ACC112 (cell line): ENCODE data around the gene SEMA6B.
A peak's percentile ranks its signal among the peaks of the same experiment; 100 is the strongest.
"Not testable (repeated sequence)": the region's sequence is repeated elsewhere in the genome, so short reads cannot be mapped to it uniquely, and the experiment has no call there.

Experiments
- H2AFZ ChIP-seq: fragments of 200-600 bp; sonication (generic); one replicate; pipeline ENCODE4 v1.6.0; 2017; ENCODE audit warnings: antibody characterized with exemption, low read length; ENCODE audit not compliant: unreplicated experiment
- H3K27ac ChIP-seq: fragments of 200-600 bp; sonication (generic); 2 replicates; pipeline ENCODE4 v1.5.1; 2014; ENCODE audit warnings: low read depth, mild to moderate bottlenecking, antibody characterized with exemption, low read length, moderate library complexity
- H3K27me3 ChIP-seq: fragments of 200-600 bp; sonication (generic); 2 replicates; pipeline ENCODE4 v1.6.1; 2014; ENCODE audit warnings: mild to moderate bottlenecking, antibody characterized with exemption, low read length, moderate library complexity, mixed read lengths; ENCODE audit not compliant: insufficient read depth
- H3K36me3 ChIP-seq: fragments of 200-600 bp; sonication (generic); 2 replicates; pipeline ENCODE4 v1.6.1; 2016; ENCODE audit warnings: mild to moderate bottlenecking, antibody characterized with exemption, low read length, moderate library complexity, mixed read lengths; ENCODE audit not compliant: insufficient read depth
- H3K4me1 ChIP-seq: fragments of 200-600 bp; sonication (generic); one replicate; pipeline ENCODE4 v1.6.1; 2016; ENCODE audit warnings: low read length, mixed read lengths; ENCODE audit not compliant: insufficient read depth, unreplicated experiment, control insufficient read depth
- H3K4me3 ChIP-seq: fragments of 200-600 bp; sonication (generic); 2 replicates; pipeline ENCODE4 v1.5.1; 2014; ENCODE audit warnings: mild to moderate bottlenecking, low read depth, low read length
- H3K79me2 ChIP-seq: fragments of 200-600 bp; sonication (generic); one replicate; pipeline ENCODE4 v1.6.0; 2016; ENCODE audit warnings: low read length; ENCODE audit not compliant: control insufficient read depth, unreplicated experiment, insufficient read depth

The SEMA6B gene

GRCh38 chr19:4597278-4597974 is 37.9 kb upstream of the SEMA6B start:
- H3K4me1 ChIP-seq = peaks cover 4% of the 10 kb centered on the region
- no peak overlapping the region for H3K27ac ChIP-seq
- H2AFZ ChIP-seq = no peak overlapping the region
- peaks cover 14% of the 10 kb centered on the region; the same call in 1 of the 2 replicates for H3K27me3 ChIP-seq
- H3K4me3 ChIP-seq = peak overlapping the region; percentile 47; the same call in 1 of the 2 replicates
- H3K36me3 ChIP-seq = no peaks in the 10 kb centered on the region
- H3K79me2 ChIP-seq = no peaks in the 10 kb centered on the region

- Histone ChIP-seq H3K4me1 (peaks cover 4% of the 10 kb centered on the region), H3K79me2 (no peaks in the 10 kb centered on the region), H3K4me3 (no peak overlapping the region), H3K36me3 (no peaks in the 10 kb centered on the region), H3K27me3 (peaks cover 14% of the 10 kb centered on the region; the same call in 1 of the 2 replicates), H3K27ac (no peak overlapping the region), H2AFZ (no peak overlapping the region)
Measured at GRCh38 chr19:4596033-4596904, 36.8 kb upstream of the SEMA6B start.

- H3K79me2 ChIP-seq, H3K27ac ChIP-seq, H3K4me1 ChIP-seq, H3K4me3 ChIP-seq, H2AFZ ChIP-seq, H3K36me3 ChIP-seq: not testable (repeated sequence)
- peaks cover 14% of the 10 kb centered on the region; the same call in 1 of the 2 replicates for H3K27me3 ChIP-seq
Measured at GRCh38 chr19:4595158-4595557, 35.7 kb upstream of the SEMA6B start.

- H3K4me3 ChIP-seq = no peak overlapping the region
- no peak overlapping the region for H2AFZ ChIP-seq
- no peaks in the 10 kb centered on the region for H3K79me2 ChIP-seq
- no peak overlapping the region for H3K27ac ChIP-seq
- peaks cover 4% of the 10 kb centered on the region for H3K4me1 ChIP-seq
- H3K36me3 ChIP-seq = no peaks in the 10 kb centered on the region
- H3K27me3 ChIP-seq = peaks cover 11% of the 10 kb centered on the region; the same call in 1 of the 2 replicates
Measured at GRCh38 chr19:4594201-4594600, 34.7 kb upstream of the SEMA6B start.

GRCh38 chr19:4593409-4593851 is 33.9 kb upstream of the SEMA6B start:
- H3K27me3 ChIP-seq = peaks cover 9% of the 10 kb centered on the region; the same call in 1 of the 2 replicates

GRCh38 chr19:4592445-4592844 is 33.0 kb upstream of the SEMA6B start:
- H2AFZ ChIP-seq = no peak overlapping the region
- H3K4me3 ChIP-seq = no peak overlapping the region
- H3K36me3 ChIP-seq = no peaks in the 10 kb centered on the region
- H3K27me3 ChIP-seq = peaks cover 5% of the 10 kb centered on the region; the same call in 1 of the 2 replicates
- peaks cover 1% of the 10 kb centered on the region for H3K4me1 ChIP-seq
- no peak overlapping the region for H3K27ac ChIP-seq
- no peaks in the 10 kb centered on the region for H3K79me2 ChIP-seq

More at GRCh38 chr19:4593409-4593851, 33.9 kb upstream of the SEMA6B start:
- no peak overlapping the region for H3K4me3 ChIP-seq
- no peaks in the 10 kb centered on the region for H3K36me3 ChIP-seq
- H3K79me2 ChIP-seq = no peaks in the 10 kb centered on the region
- H2AFZ ChIP-seq = no peak overlapping the region
- H3K27ac ChIP-seq = no peak overlapping the region
- H3K4me1 ChIP-seq = peaks cover 4% of the 10 kb centered on the region

- H3K79me2 ChIP-seq = no peaks in the 10 kb centered on the region
- H3K4me1 ChIP-seq = no peaks in the 10 kb centered on the region
- H2AFZ ChIP-seq = no peak overlapping the region
- H3K4me3 ChIP-seq = no peak overlapping the region
- no peaks in the 10 kb centered on the region for H3K27me3 ChIP-seq
- no peaks in the 10 kb centered on the region for H3K36me3 ChIP-seq
- no peak overlapping the region for H3K27ac ChIP-seq
Measured at GRCh38 chr19:4591320-4591719, 31.8 kb upstream of the SEMA6B start.

GRCh38 chr19:4590559-4590958 is 31.1 kb upstream of the SEMA6B start:
- Histone ChIP-seq H3K27ac (no peak overlapping the region), H3K4me3 (no peak overlapping the region), H3K36me3 (no peaks in the 10 kb centered on the region), H3K27me3 (peaks cover under 1% of the 10 kb centered on the region; the same call in 1 of the 2 replicates), H3K79me2 (no peaks in the 10 kb centered on the region), H2AFZ (no peak overlapping the region), H3K4me1 (no peaks in the 10 kb centered on the region)

- Histone ChIP-seq H3K79me2 (no peaks in the 10 kb centered on the region), H3K36me3 (no peaks in the 10 kb centered on the region), H3K27ac (no peak overlapping the region), H3K4me1 (no peaks in the 10 kb centered on the region), H3K27me3 (peaks cover 8% of the 10 kb centered on the region), H2AFZ (no peak overlapping the region), H3K4me3 (no peak overlapping the region)
Measured at GRCh38 chr19:4589579-4590410, 30.3 kb upstream of the SEMA6B start.

GRCh38 chr19:4588291-4588761 is 28.8 kb upstream of the SEMA6B start:
- no peaks in the 10 kb centered on the region for H3K79me2 ChIP-seq
- H3K27ac ChIP-seq = no peak overlapping the region
- H3K36me3 ChIP-seq = no peaks in the 10 kb centered on the region
- no peaks in the 10 kb centered on the region for H3K4me1 ChIP-seq
- peaks cover 14% of the 10 kb centered on the region for H3K27me3 ChIP-seq
- no peak overlapping the region for H2AFZ ChIP-seq
- H3K4me3 ChIP-seq = no peak overlapping the region
